Activated CD8-positive, alpha-beta T cell treated with anti-CD3 and anti-CD28 coated beads, Interleukin-2, amount 10 ng/mL, durations not matched to agents 7 days and 5 days (primary cell): Measurements from ENCODE around the gene SP100. TPM values are rescaled to one million over a fixed set of nuclear protein-coding genes. Genes with fewer than 3 reads are reported as not detected.

Experiments used
- ATAC-seq: fragments of 150-1000 bp; cut with Tn5 transposase; one replicate; pipeline ENCODE4 v1.10.0; 2021; ENCODE audit warnings: moderate library complexity
- CTCF ChIA-PET: fragments of 350-600 bp; sonication (Branson Sonifier 250); formaldehyde crosslinking; loops from one replicate; lab custom pipeline; 2021; ENCODE audit warnings: antibody characterized with exemption; lab: Charles Lee
- POLR2A ChIA-PET: fragments of 350-600 bp; sonication (Branson Sonifier 250); formaldehyde crosslinking; loops from one replicate; lab custom pipeline; 2021; ENCODE audit warnings: antibody characterized with exemption; lab: Charles Lee
- DNase-seq: peaks from one replicate; pipeline ENCODE4 v3.0.0-alpha.2; 2020
- H3K27ac Mint-ChIP-seq: one replicate; pipeline ENCODE4 v1.8.0; 2021; ENCODE audit warnings: mild to moderate bottlenecking, mixed read lengths
- H3K27me3 Mint-ChIP-seq: one replicate; pipeline ENCODE4 v1.8.0; 2021; ENCODE audit warnings: low read depth, mixed read lengths
- H3K36me3 Mint-ChIP-seq: one replicate; pipeline ENCODE4 v1.8.0; 2021; ENCODE audit warnings: low read depth, mixed read lengths
- H3K4me1 Mint-ChIP-seq: one replicate; pipeline ENCODE4 v1.8.0; 2021; ENCODE audit warnings: low read depth, mixed read lengths
- H3K4me3 Mint-ChIP-seq: one replicate; pipeline ENCODE4 v1.8.0; 2021; ENCODE audit warnings: mild to moderate bottlenecking, mixed read lengths
- H3K9me3 Mint-ChIP-seq: one replicate; pipeline ENCODE4 v1.8.0; 2022; ENCODE audit warnings: mixed read lengths; ENCODE audit not compliant: insufficient read depth
- total RNA-seq, 2 experiments: library from RNA; stranded (reverse); gene quantifications; one replicate each; pipeline ENCODE4 v1.2.3, GENCODE V29; 2021

Gene SP100
- total RNA-seq, 2 experiments from 2014 or later: 295 to 309 TPM

DNA sequence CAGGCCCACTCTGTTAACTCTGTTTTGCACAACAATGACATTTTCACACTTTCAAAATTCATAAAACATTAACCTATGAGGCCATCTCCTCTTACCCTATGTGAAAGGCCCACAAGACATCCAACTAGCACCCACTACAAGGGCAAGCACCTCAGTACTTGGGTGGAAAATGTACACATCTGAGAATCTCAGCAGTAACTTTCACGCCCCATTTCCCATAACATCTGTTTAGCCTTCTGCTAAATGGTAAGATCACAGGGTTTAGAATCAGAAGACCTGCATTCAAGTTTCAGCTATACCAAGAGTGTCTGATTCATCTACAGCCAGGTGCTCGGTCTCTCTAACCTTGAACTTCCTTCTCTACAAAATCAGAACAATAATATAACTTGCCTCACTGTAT lies 89.2 kb downstream of the SP100 start:
- CTCF ChIA-PET: no interaction called here
- H3K4me3 Mint-ChIP-seq: no peak overlapping the region
- no peaks in the 10 kb centered on the region for H3K27me3 Mint-ChIP-seq
- H3K36me3 Mint-ChIP-seq: peaks cover 88% of the 10 kb centered on the region
- POLR2A ChIA-PET: no interaction called here
- no peaks in the 10 kb centered on the region for H3K4me1 Mint-ChIP-seq
- DNase-seq (no peak), ATAC-seq (no peak)
- H3K27ac Mint-ChIP-seq: no peak overlapping the region
- H3K9me3 Mint-ChIP-seq: no peaks in the 10 kb centered on the region

DNA sequence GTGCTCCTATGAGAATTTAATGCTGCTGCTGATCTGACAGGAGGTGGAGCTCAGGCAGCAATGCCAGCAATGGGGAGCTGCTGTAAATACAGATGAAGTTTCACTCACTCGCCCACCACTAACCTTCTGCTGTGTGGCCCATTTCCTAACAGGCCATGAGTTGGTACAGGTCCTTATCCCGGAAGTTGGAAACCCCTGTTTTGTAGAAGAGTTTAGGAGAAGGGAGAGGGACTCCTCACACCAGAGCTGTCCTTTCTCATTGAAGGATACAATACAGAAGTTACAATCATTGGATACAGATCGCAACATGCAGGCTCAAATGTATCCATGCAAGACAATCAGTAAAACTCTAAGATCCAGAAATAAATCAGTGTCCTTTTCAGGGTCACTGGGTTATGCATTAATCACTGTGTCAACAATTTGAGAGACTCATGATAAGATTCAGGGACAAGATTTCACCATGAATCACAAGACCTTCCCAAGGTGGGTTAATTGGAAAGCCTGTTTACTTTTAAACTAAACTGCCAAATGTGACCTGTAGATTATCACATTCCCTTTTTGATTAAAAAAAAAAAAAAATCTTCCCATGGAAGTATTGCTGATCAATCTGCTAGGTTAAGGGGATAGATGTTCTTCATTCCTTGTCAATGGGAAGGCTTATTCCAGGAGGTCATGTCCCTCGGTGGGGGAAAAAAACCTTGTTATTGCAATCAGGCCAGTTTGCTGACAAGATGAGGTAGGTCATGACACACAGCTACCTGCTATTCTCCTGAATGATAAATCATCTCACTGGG lies 97.2 kb downstream of the SP100 start:
- DNase-seq (no peak), ATAC-seq (no peak)
- Mint-ChIP-seq H3K4me1 (no peaks in the 10 kb centered on the region), H3K4me3 (no peak overlapping the region), H3K27me3 (no peaks in the 10 kb centered on the region), H3K9me3 (no peaks in the 10 kb centered on the region), H3K27ac (no peak overlapping the region), H3K36me3 (peaks cover 72% of the 10 kb centered on the region)
- ChIA-PET CTCF (no interaction called here), POLR2A (no interaction called here)

DNA sequence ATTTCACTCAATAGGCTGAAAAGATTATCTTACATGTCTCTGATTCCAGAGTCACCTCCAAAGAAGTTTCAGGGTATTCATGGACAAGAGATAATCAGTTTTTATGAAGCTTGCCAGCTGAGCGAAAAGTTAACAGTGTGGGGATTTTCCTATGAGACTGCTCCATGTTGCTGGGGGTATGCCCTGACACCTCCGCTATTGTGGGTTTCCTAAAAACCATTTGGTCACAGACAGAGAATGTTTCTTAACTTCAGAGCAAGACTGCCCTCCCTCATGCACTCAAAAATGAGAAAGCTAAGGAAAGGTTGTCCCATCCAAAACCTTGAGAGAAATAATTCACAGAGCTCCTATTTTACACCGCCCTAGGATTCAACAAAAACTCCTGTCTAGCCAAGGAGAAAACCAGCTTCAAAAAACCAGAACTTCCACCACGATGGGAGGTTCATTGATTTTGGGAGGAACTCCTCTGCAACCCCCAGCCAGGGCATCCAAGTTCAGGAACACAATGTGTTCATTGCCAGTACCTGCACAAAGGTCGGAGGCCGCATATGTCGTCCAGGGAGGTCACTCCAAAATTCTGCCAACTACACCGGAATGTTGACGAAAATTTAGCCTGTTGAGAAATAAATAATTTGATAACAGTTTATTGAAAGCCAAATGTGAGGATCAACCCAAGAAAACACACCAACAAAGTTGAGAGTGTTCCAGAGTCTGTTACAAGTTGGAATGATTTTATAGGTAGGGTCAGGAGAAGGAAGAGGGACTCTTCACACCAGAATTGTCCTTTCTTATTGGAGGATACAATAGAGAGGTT lies 104.3 kb downstream of the SP100 start:
- no peak for ATAC-seq
- Mint-ChIP-seq H3K36me3 (peaks cover 64% of the 10 kb centered on the region), H3K27ac (no peak overlapping the region), H3K9me3 (peaks cover 37% of the 10 kb centered on the region), H3K4me3 (no peak overlapping the region), H3K4me1 (no peaks in the 10 kb centered on the region), H3K27me3 (no peaks in the 10 kb centered on the region)
- POLR2A ChIA-PET: no interaction called here
- CTCF ChIA-PET: no interaction called here
- DNase-seq: no peak

- ChIA-PET CTCF (no interaction called here), POLR2A (no interaction called here)
These were observed 104.8 kb downstream of the SP100 start for GRCh38 chr2:230520875-230521155.

DNA sequence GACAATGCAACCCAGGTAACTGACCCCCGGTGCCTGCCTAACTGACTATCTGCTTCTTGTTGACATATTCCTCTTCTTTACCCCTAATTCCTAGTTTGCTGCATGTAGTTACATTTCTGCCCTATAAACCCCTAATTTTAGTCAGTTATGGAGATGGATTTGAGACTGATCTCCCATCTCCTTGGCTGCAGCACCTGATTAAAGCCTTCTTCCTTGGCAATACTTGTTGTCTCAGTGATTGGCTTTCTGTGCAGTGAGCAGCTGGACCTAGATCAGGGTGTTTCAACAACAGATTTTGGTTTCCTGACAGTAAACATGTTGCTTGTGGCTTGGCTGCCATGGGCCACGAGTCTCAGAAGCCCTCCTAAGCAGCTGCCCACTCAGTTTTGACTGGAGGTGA lies 105.4 kb downstream of the SP100 start:
- Mint-ChIP-seq H3K4me1 (no peaks in the 10 kb centered on the region), H3K9me3 (peaks cover 40% of the 10 kb centered on the region), H3K36me3 (peaks cover 62% of the 10 kb centered on the region), H3K4me3 (no peak overlapping the region), H3K27ac (no peak overlapping the region), H3K27me3 (no peaks in the 10 kb centered on the region)
- ChIA-PET POLR2A (no interaction called here), CTCF (no interaction called here)
- DNase-seq: no peak
- ATAC-seq: no peak

More at GRCh38 chr2:230520875-230521155, 104.8 kb downstream of the SP100 start:
- Mint-ChIP-seq H3K27ac (no peak overlapping the region), H3K4me3 (no peak overlapping the region), H3K36me3 (peaks cover 62% of the 10 kb centered on the region), H3K9me3 (peaks cover 40% of the 10 kb centered on the region), H3K4me1 (no peaks in the 10 kb centered on the region), H3K27me3 (no peaks in the 10 kb centered on the region)
- DNase-seq (no peak), ATAC-seq (no peak)

GRCh38 chr2:230525682-230526081 lies 109.7 kb downstream of the SP100 start:
- Mint-ChIP-seq H3K9me3 (peaks cover 49% of the 10 kb centered on the region), H3K36me3 (peaks cover 80% of the 10 kb centered on the region), H3K4me1 (no peaks in the 10 kb centered on the region), H3K4me3 (no peak overlapping the region), H3K27ac (no peak overlapping the region), H3K27me3 (no peaks in the 10 kb centered on the region)
- ChIA-PET POLR2A (no interaction called here), CTCF (no interaction called here)
- ATAC-seq (no peak), DNase-seq (no peak)

GRCh38 chr2:230537531-230537976 lies 121.6 kb downstream of the SP100 start:
- CTCF ChIA-PET: interaction anchor here (1.0 to 1.1 kb wide), 2 partner anchors 45 to 261 kb away, joined by 3 read pairs; no protein-coding TSS in a partner anchor

DNA sequence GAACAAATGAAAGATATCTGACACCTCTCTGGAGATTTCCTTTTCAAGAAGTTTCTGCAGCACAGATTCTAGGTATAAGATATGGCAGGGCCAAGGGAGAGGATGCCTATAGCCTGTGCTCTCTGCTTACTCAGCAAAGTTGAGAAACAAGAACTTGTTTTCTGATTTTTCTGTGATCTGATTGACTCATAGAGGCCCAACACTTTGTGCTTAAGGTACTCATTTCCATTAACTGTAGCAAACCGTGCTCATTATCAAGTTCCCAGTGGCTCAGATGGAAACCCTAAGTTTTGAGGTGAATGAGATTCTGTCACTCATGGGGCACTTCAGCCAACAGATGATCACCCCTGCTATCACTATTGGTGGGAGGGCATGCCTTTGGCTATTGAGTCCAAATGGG lies 124.3 kb downstream of the SP100 start:
- DNase-seq (no peak), ATAC-seq (no peak)
- no peak overlapping the region for H3K4me3 Mint-ChIP-seq
- H3K27me3 Mint-ChIP-seq: no peaks in the 10 kb centered on the region
- H3K27ac Mint-ChIP-seq: no peak overlapping the region
- peaks cover 18% of the 10 kb centered on the region for H3K4me1 Mint-ChIP-seq
- peaks cover 74% of the 10 kb centered on the region for H3K36me3 Mint-ChIP-seq
- POLR2A ChIA-PET: no interaction called here
- CTCF ChIA-PET: no interaction called here
- H3K9me3 Mint-ChIP-seq: no peaks in the 10 kb centered on the region

More at GRCh38 chr2:230537531-230537976, 121.6 kb downstream of the SP100 start:
- no peak overlapping the region for H3K4me3 Mint-ChIP-seq
- no peaks in the 10 kb centered on the region for H3K9me3 Mint-ChIP-seq
- no peak for ATAC-seq
- H3K27me3 Mint-ChIP-seq: no peaks in the 10 kb centered on the region
- POLR2A ChIA-PET: interaction anchor here (0.6 kb wide), 1 partner anchor 186 kb away, joined by 3 read pairs; no protein-coding TSS in a partner anchor
- DNase-seq: no peak
- H3K27ac Mint-ChIP-seq: no peak overlapping the region
- H3K4me1 Mint-ChIP-seq: peaks cover 18% of the 10 kb centered on the region
- peaks cover 63% of the 10 kb centered on the region for H3K36me3 Mint-ChIP-seq

DNA sequence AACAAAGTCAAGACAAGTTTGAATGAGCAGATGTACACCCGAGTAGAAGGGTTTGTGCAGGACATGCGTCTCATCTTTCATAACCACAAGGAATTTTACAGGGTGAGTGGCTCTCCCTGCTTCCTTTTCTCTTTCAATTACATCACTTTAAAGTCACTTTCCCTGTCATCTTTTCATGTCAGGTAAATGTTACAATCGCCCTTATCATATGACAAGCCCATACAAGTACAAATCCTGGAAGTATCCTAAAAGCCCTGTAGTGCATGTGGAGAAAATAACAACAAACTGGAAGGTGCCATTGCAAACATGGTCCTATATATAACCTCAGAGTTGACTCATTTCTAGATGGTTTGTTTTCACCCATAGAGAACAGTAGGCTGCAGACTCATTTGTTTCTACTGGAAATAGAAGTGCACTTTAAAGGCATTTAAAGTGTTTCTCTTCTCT lies 126.0 kb downstream of the SP100 start:
- ATAC-seq (no peak), DNase-seq (no peak)
- Mint-ChIP-seq H3K27me3 (no peaks in the 10 kb centered on the region), H3K9me3 (no peaks in the 10 kb centered on the region), H3K4me3 (no peak overlapping the region), H3K4me1 (peaks cover 9% of the 10 kb centered on the region), H3K36me3 (peaks cover 72% of the 10 kb centered on the region), H3K27ac (no peak overlapping the region)
- ChIA-PET POLR2A (no interaction called here), CTCF (no interaction called here)

- no peak for ATAC-seq
- peaks cover 4% of the 10 kb centered on the region for H3K4me1 Mint-ChIP-seq
- ChIA-PET POLR2A (no interaction called here), CTCF (interaction anchor here (1.2 kb wide), 1 partner anchor 13 kb away, joined by 3 read pairs; no protein-coding TSS in a partner anchor)
- H3K4me3 Mint-ChIP-seq: no peak overlapping the region
- H3K27ac Mint-ChIP-seq: no peak overlapping the region
- H3K27me3 Mint-ChIP-seq: no peaks in the 10 kb centered on the region
- peaks cover 66% of the 10 kb centered on the region for H3K36me3 Mint-ChIP-seq
- H3K9me3 Mint-ChIP-seq: no peaks in the 10 kb centered on the region
- no peak for DNase-seq
These were observed 126.8 kb downstream of the SP100 start for GRCh38 chr2:230542751-230543150.

GRCh38 chr2:230552181-230552580 lies 136.2 kb downstream of the SP100 start:
- Mint-ChIP-seq H3K36me3 (peaks cover 5% of the 10 kb centered on the region), H3K4me1 (peaks cover 12% of the 10 kb centered on the region), H3K4me3 (no peak overlapping the region), H3K9me3 (peaks cover 11% of the 10 kb centered on the region), H3K27me3 (no peaks in the 10 kb centered on the region), H3K27ac (no peak overlapping the region)
- ChIA-PET POLR2A (interaction anchor here (0.6 kb wide), 1 partner anchor 49 kb away, joined by 3 read pairs; no protein-coding TSS in a partner anchor), CTCF (no interaction called here)
- DNase-seq (no peak), ATAC-seq (no peak)

GRCh38 chr2:230557065-230557464 lies 141.1 kb downstream of the SP100 start:
- Mint-ChIP-seq H3K36me3 (peaks cover 5% of the 10 kb centered on the region), H3K4me1 (peaks cover 12% of the 10 kb centered on the region), H3K27me3 (peaks cover 4% of the 10 kb centered on the region), H3K9me3 (peaks cover 11% of the 10 kb centered on the region), H3K4me3 (no peak overlapping the region), H3K27ac (no peak overlapping the region)
- no peak for DNase-seq
- no peak for ATAC-seq
- ChIA-PET CTCF (no interaction called here), POLR2A (interaction anchor here (0.6 kb wide), 1 partner anchor 24 kb away, joined by 3 read pairs; no protein-coding TSS in a partner anchor)
